Measurements from ENCODE around the gene PMM2. TPM values are rescaled to one million over a fixed set of nuclear protein-coding genes. Genes with fewer than 3 reads are reported as not detected.

PMM2 gene
- total RNA-seq, 1 experiment from 2014 or later, result 53.3 TPM

GRCh38 chr16:8751481-8752311 lies 45.9 kb upstream of the PMM2 start:
- Histone ChIP-seq H3K4me3 (replicated peaks in 1 of 2; ENCODE audit: low read depth in 1 of 2, low read length in 2 of 2) (no peak overlapping the region), H3K4me1 (ENCODE audit: control insufficient read depth in 1 of 2, insufficient read depth in 2 of 2, low read length in 2 of 2) (peaks cover 11 to 16% of the 10 kb centered on the region in 2 experiments), H2AFZ (ENCODE audit: low read depth, low read length, poor library complexity, severe bottlenecking) (no peak overlapping the region), H3K36me3 (ENCODE audit: control insufficient read depth in 1 of 2, insufficient read depth in 2 of 2, low read length in 2 of 2) (no peaks in the 10 kb centered on the region), H4K20me1 (ENCODE audit: insufficient read depth) (no peaks in the 10 kb centered on the region), H3K27me3 (ENCODE audit: insufficient read depth, low read length) (no peaks in the 10 kb centered on the region), H3K27ac (ENCODE audit: low read depth, low read length) (no peak overlapping the region), H3K9me3 (ENCODE audit: control insufficient read depth in 1 of 2, insufficient read depth in 1 of 2, low read depth in 1 of 2, low read length in 2 of 2) (no peaks in the 10 kb centered on the region), H3K9me2 (ENCODE audit: insufficient read depth) (no peaks in the 10 kb centered on the region), H3K9ac (ENCODE audit: low read length) (no peak overlapping the region), H3K4me2 (ENCODE audit: low read length) (peak overlapping the region; percentile 35), H3K79me2 (ENCODE audit: insufficient read depth, low read length) (no peaks in the 10 kb centered on the region)
- ATAC-seq (peak; percentile 92), DNase-seq (ENCODE audit: low read depth, low spot score) (peak; percentile 12)
- RAD21 ChIA-PET (ENCODE audit: low non-redundant PET in 1 of 2, low total read pairs in 2 of 2, uncharacterized antibody in 2 of 2, unreplicated experiment in 2 of 2), result no interaction called here
- BruUV-seq (replicated peaks), result no TSS peak
- POLR2A ChIA-PET, result no interaction called here
- intact Hi-C loops (cut with micrococcal nuclease), result no loop called here
- TF ChIP-seq CTCF (IDR thresholded peaks at IDR 0.05 in 2 of 3, conservative IDR thresholded peaks at IDR 0.05 in 1 of 3; ENCODE audit: borderline replicate concordance in 1 of 3, insufficient read depth in 1 of 3, low read depth in 2 of 3, low read length in 2 of 3) (no peak), YY1 (IDR thresholded peaks at IDR 0.05; ENCODE audit: extremely low read depth, insufficient replicate concordance, low read depth, low read length) (no peak), POLR2A (IDR thresholded peaks at IDR 0.05; ENCODE audit: borderline replicate concordance, extremely low read depth, insufficient read depth, insufficient read length) (no peak), SP1 (IDR thresholded peaks at IDR 0.05; ENCODE audit: low read depth) (0 out of 2 replicates have a peak, but pooled peaks have one; percentile 25), FOSL1 (IDR thresholded peaks at IDR 0.05; ENCODE audit: low read depth) (peak; percentile 70), MAX (IDR thresholded peaks at IDR 0.05) (peak; percentile 60), REST (IDR thresholded peaks at IDR 0.05; ENCODE audit: low read depth) (no peak), POLR2AphosphoS5 (IDR thresholded peaks at IDR 0.05; ENCODE audit: low read depth, low read length) (no peak), RAD21 (IDR thresholded peaks at IDR 0.05; ENCODE audit: low read depth) (no peak), EZH2phosphoT487 (IDR thresholded peaks at IDR 0.05; ENCODE audit: borderline replicate concordance) (no peak), SIN3A (IDR thresholded peaks at IDR 0.05; ENCODE audit: low read depth) (no peak), JUND (IDR thresholded peaks at IDR 0.05) (peak; percentile 72), CBX3 (IDR thresholded peaks at IDR 0.05; ENCODE audit: low read depth) (peak; percentile 43; the same call in 1 of the 2 replicates), ATF3 (IDR thresholded peaks at IDR 0.05) (no peak)
- CTCF ChIA-PET, result no interaction called here

Data from HCT116 (cell line).